WTC11 (cell line): ENCODE measurements around the gene RGS17. TPM values are rescaled to one million over a fixed set of nuclear protein-coding genes. Genes with fewer than 3 reads are reported as not detected.

Experiments used
- ATAC-seq: fragments of 200-7000 bp; cut with Tn5 transposase; 2 replicates; pipeline ENCODE4 v1.10.0; 2021; ENCODE audit warnings: mild to moderate bottlenecking, moderate library complexity
- CTCF ChIA-PET: fragments of 300-600 bp; sonication (Branson Sonifier 250); formaldehyde crosslinking; loops from one replicate; lab custom pipeline; 2021; ENCODE audit warnings: antibody characterized with exemption; lab: Charles Lee
- POLR2A ChIA-PET: fragments of 350-600 bp; sonication (Branson Sonifier 250); formaldehyde crosslinking; loops from one replicate; lab custom pipeline; 2021; ENCODE audit warnings: antibody characterized with exemption; lab: Charles Lee
- DNase-seq: peaks from one replicate; pipeline ENCODE4 v3.0.0; 2021; ENCODE audit warnings: low spot score
- H3K27ac Mint-ChIP-seq: 2 replicates; pipeline ENCODE4 v1.8.0; 2021; ENCODE audit warnings: mixed read lengths
- H3K27me3 Mint-ChIP-seq: 2 replicates; pipeline ENCODE4 v1.8.0; 2021; ENCODE audit warnings: low read depth, mild to moderate bottlenecking, moderate library complexity, mixed read lengths
- H3K36me3 Mint-ChIP-seq: 2 replicates; pipeline ENCODE4 v1.8.0; 2021; ENCODE audit warnings: mixed read lengths
- H3K4me1 Mint-ChIP-seq: 2 replicates; pipeline ENCODE4 v1.8.0; 2022; ENCODE audit warnings: mixed read lengths
- H3K4me3 Mint-ChIP-seq: 2 replicates; pipeline ENCODE4 v1.8.0; 2021; ENCODE audit warnings: mild to moderate bottlenecking, moderate library complexity, mixed read lengths
- H3K9me3 Mint-ChIP-seq: 2 replicates; pipeline ENCODE4 v1.8.0; 2021; ENCODE audit warnings: mixed read lengths
- CREM ChIP-seq: sonication (generic); formaldehyde crosslinking; IDR thresholded peaks from 2 replicates; pipeline ENCODE4 v1.8.1; 2022; ENCODE audit warnings: mild to moderate bottlenecking, missing genetic modification reagents, moderate library complexity
- ELF4 ChIP-seq: sonication (generic); formaldehyde crosslinking; IDR thresholded peaks from 2 replicates; pipeline ENCODE4 v1.8.1; 2022; ENCODE audit warnings: low read depth, mild to moderate bottlenecking, moderate library complexity, missing genetic modification reagents
- ESRRA ChIP-seq: sonication (generic); formaldehyde crosslinking; IDR thresholded peaks from 2 replicates; pipeline ENCODE4 v1.8.1; 2022; ENCODE audit warnings: mild to moderate bottlenecking, missing genetic modification reagents, borderline replicate concordance
- MXD4 ChIP-seq: fragments of 250-450 bp; sonication (Bioruptor Pico); IDR thresholded peaks from 2 replicates; pipeline ENCODE4 v1.8.0; 2021; ENCODE audit warnings: mild to moderate bottlenecking, moderate library complexity, borderline replicate concordance
- MYBL2 ChIP-seq: sonication (generic); formaldehyde crosslinking; IDR thresholded peaks from 2 replicates; pipeline ENCODE4 v1.8.1; 2023; ENCODE audit warnings: mild to moderate bottlenecking, moderate library complexity, missing genetic modification reagents
- NFE2L1 ChIP-seq: sonication (generic); formaldehyde crosslinking; IDR thresholded peaks from 2 replicates; pipeline ENCODE4 v1.8.1; 2023; ENCODE audit warnings: missing genetic modification reagents
- RORB ChIP-seq: fragments of 250-450 bp; sonication (Bioruptor Pico); IDR thresholded peaks from 2 replicates; pipeline ENCODE4 v1.9.0; 2021; ENCODE audit warnings: mild to moderate bottlenecking
- SMAD3 ChIP-seq: sonication (generic); formaldehyde crosslinking; IDR thresholded peaks from 2 replicates; pipeline ENCODE4 v1.8.0; 2022; ENCODE audit warnings: missing genetic modification reagents, mild to moderate bottlenecking, borderline replicate concordance
- total RNA-seq: library from RNA; stranded (reverse); gene quantifications from 3 replicates; pipeline ENCODE4 v1.2.3, GENCODE V29; 2021
- TF ChIP-seq, protein P1 (sequence below): sonication (generic); formaldehyde crosslinking; conservative IDR thresholded peaks from 2 replicates; pipeline ENCODE4 v1.8.1; 2023; ENCODE audit warnings: mild to moderate bottlenecking, low read depth, missing genetic modification reagents, moderate library complexity
- TF ChIP-seq, protein P2 (sequence below): sonication (generic); formaldehyde crosslinking; IDR thresholded peaks from 2 replicates; pipeline ENCODE4 v1.8.1; 2023; ENCODE audit warnings: mild to moderate bottlenecking, missing genetic modification reagents, moderate library complexity
- TF ChIP-seq, protein P3 (sequence below): sonication (generic); formaldehyde crosslinking; IDR thresholded peaks from 2 replicates; pipeline ENCODE4 v1.8.0; 2022; ENCODE audit warnings: missing genetic modification reagents
- TF ChIP-seq, protein P4 (sequence below): fragments of 250-450 bp; sonication (Bioruptor Pico); IDR thresholded peaks from 2 replicates; pipeline ENCODE4 v1.9.0; 2021; ENCODE audit warnings: mild to moderate bottlenecking
- TF ChIP-seq, protein P5 (sequence below): sonication (generic); formaldehyde crosslinking; IDR thresholded peaks from 2 replicates; pipeline ENCODE4 v1.8.1; 2022; ENCODE audit warnings: mild to moderate bottlenecking, missing genetic modification reagents, moderate library complexity, borderline replicate concordance
- TF ChIP-seq, protein P6 (sequence below): sonication (generic); formaldehyde crosslinking; conservative IDR thresholded peaks from 2 replicates; pipeline ENCODE4 v1.8.1; 2022; ENCODE audit warnings: mild to moderate bottlenecking, missing genetic modification reagents
- TF ChIP-seq, protein P7 (sequence below): sonication (generic); formaldehyde crosslinking; IDR thresholded peaks from 2 replicates; pipeline ENCODE4 v1.8.0; 2023; ENCODE audit warnings: mild to moderate bottlenecking, missing genetic modification reagents

RGS17 gene
- total RNA-seq, 1 experiment from 2014 or later = 9.3 TPM

DNA sequence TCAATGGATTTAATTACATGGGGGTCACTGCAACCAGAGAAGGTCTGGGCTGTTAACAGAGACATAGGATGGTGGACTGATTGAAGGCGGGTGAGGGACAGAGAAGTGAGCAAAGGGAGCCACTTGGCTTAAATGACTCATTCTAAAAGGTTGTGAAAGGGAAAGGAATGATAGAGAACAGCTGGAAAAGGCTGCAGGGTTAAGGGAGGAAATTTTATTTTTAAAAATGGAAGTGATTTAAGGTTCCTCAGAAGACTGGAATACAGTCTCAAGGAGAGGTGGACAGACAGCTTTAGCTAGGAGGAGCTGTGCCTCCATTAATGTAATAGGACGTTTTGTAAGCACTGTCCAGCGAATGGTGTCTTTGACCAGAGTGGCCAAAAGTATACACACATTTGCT, 46.7 kb downstream of the RGS17 start:
- ChIA-PET CTCF (no interaction called here), POLR2A (no interaction called here)
- ATAC-seq (no peak), DNase-seq (no peak)
- TF ChIP-seq, protein P1, sequence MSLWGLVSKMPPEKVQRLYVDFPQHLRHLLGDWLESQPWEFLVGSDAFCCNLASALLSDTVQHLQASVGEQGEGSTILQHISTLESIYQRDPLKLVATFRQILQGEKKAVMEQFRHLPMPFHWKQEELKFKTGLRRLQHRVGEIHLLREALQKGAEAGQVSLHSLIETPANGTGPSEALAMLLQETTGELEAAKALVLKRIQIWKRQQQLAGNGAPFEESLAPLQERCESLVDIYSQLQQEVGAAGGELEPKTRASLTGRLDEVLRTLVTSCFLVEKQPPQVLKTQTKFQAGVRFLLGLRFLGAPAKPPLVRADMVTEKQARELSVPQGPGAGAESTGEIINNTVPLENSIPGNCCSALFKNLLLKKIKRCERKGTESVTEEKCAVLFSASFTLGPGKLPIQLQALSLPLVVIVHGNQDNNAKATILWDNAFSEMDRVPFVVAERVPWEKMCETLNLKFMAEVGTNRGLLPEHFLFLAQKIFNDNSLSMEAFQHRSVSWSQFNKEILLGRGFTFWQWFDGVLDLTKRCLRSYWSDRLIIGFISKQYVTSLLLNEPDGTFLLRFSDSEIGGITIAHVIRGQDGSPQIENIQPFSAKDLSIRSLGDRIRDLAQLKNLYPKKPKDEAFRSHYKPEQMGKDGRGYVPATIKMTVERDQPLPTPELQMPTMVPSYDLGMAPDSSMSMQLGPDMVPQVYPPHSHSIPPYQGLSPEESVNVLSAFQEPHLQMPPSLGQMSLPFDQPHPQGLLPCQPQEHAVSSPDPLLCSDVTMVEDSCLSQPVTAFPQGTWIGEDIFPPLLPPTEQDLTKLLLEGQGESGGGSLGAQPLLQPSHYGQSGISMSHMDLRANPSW = no peak
- Mint-ChIP-seq H3K27me3 (no peaks in the 10 kb centered on the region), H3K27ac (no peak overlapping the region), H3K9me3 (no peaks in the 10 kb centered on the region), H3K4me1 (peaks cover 6% of the 10 kb centered on the region; the same call in 1 of the 2 replicates), H3K36me3 (no peaks in the 10 kb centered on the region), H3K4me3 (no peak overlapping the region)

DNA sequence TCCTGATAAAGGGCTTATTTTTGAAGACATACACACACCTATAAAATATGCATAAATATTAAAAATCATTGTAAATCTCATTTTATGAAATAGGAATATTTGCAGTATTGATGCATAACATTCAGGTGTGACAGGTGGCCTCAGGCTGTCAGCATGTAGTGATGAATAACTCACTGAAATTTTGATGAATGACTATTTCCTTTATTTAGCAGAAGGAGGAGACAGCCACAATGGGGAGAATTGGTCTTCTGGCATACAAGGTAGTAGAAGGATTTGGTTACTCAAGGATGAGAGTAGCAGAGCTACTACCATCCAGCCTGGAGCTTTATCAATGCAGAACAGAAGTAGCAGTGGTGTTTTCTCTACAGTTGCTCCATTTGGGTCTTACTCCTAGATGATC, 47.2 kb downstream of the RGS17 start:
- ChIA-PET POLR2A (interaction anchor here (0.5 kb wide), 1 partner anchor 257 kb away, joined by 3 read pairs; no protein-coding TSS in a partner anchor), CTCF (no interaction called here)
- no peaks in the 10 kb centered on the region for H3K36me3 Mint-ChIP-seq
- H3K27me3 Mint-ChIP-seq = no peaks in the 10 kb centered on the region
- no peaks in the 10 kb centered on the region for H3K9me3 Mint-ChIP-seq
- no peak for ATAC-seq
- no peak overlapping the region for H3K4me3 Mint-ChIP-seq
- no peak for DNase-seq
- TF ChIP-seq, protein P2, sequence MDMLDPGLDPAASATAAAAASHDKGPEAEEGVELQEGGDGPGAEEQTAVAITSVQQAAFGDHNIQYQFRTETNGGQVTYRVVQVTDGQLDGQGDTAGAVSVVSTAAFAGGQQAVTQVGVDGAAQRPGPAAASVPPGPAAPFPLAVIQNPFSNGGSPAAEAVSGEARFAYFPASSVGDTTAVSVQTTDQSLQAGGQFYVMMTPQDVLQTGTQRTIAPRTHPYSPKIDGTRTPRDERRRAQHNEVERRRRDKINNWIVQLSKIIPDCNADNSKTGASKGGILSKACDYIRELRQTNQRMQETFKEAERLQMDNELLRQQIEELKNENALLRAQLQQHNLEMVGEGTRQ (CRISPR knock-in tag) = no peak
- no peak for TF ChIP-seq MXD4
- TF ChIP-seq, protein P3, sequence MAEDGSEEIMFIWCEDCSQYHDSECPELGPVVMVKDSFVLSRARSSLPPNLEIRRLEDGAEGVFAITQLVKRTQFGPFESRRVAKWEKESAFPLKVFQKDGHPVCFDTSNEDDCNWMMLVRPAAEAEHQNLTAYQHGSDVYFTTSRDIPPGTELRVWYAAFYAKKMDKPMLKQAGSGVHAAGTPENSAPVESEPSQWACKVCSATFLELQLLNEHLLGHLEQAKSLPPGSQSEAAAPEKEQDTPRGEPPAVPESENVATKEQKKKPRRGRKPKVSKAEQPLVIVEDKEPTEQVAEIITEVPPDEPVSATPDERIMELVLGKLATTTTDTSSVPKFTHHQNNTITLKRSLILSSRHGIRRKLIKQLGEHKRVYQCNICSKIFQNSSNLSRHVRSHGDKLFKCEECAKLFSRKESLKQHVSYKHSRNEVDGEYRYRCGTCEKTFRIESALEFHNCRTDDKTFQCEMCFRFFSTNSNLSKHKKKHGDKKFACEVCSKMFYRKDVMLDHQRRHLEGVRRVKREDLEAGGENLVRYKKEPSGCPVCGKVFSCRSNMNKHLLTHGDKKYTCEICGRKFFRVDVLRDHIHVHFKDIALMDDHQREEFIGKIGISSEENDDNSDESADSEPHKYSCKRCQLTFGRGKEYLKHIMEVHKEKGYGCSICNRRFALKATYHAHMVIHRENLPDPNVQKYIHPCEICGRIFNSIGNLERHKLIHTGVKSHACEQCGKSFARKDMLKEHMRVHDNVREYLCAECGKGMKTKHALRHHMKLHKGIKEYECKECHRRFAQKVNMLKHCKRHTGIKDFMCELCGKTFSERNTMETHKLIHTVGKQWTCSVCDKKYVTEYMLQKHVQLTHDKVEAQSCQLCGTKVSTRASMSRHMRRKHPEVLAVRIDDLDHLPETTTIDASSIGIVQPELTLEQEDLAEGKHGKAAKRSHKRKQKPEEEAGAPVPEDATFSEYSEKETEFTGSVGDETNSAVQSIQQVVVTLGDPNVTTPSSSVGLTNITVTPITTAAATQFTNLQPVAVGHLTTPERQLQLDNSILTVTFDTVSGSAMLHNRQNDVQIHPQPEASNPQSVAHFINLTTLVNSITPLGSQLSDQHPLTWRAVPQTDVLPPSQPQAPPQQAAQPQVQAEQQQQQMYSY (CRISPR knock-in tag) = no peak
- TF ChIP-seq, protein P4, sequence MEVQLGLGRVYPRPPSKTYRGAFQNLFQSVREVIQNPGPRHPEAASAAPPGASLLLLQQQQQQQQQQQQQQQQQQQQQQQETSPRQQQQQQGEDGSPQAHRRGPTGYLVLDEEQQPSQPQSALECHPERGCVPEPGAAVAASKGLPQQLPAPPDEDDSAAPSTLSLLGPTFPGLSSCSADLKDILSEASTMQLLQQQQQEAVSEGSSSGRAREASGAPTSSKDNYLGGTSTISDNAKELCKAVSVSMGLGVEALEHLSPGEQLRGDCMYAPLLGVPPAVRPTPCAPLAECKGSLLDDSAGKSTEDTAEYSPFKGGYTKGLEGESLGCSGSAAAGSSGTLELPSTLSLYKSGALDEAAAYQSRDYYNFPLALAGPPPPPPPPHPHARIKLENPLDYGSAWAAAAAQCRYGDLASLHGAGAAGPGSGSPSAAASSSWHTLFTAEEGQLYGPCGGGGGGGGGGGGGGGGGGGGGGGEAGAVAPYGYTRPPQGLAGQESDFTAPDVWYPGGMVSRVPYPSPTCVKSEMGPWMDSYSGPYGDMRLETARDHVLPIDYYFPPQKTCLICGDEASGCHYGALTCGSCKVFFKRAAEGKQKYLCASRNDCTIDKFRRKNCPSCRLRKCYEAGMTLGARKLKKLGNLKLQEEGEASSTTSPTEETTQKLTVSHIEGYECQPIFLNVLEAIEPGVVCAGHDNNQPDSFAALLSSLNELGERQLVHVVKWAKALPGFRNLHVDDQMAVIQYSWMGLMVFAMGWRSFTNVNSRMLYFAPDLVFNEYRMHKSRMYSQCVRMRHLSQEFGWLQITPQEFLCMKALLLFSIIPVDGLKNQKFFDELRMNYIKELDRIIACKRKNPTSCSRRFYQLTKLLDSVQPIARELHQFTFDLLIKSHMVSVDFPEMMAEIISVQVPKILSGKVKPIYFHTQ = no peak
- TF ChIP-seq SMAD3 = no peak
- TF ChIP-seq, protein P5, sequence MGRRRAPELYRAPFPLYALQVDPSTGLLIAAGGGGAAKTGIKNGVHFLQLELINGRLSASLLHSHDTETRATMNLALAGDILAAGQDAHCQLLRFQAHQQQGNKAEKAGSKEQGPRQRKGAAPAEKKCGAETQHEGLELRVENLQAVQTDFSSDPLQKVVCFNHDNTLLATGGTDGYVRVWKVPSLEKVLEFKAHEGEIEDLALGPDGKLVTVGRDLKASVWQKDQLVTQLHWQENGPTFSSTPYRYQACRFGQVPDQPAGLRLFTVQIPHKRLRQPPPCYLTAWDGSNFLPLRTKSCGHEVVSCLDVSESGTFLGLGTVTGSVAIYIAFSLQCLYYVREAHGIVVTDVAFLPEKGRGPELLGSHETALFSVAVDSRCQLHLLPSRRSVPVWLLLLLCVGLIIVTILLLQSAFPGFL (CRISPR knock-in tag) = no peak
- TF ChIP-seq, protein P6, sequence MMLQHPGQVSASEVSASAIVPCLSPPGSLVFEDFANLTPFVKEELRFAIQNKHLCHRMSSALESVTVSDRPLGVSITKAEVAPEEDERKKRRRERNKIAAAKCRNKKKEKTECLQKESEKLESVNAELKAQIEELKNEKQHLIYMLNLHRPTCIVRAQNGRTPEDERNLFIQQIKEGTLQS (CRISPR knock-in tag) = no peak
- no peak for TF ChIP-seq CREM (CRISPR knock-in tag)
- TF ChIP-seq, protein P7, sequence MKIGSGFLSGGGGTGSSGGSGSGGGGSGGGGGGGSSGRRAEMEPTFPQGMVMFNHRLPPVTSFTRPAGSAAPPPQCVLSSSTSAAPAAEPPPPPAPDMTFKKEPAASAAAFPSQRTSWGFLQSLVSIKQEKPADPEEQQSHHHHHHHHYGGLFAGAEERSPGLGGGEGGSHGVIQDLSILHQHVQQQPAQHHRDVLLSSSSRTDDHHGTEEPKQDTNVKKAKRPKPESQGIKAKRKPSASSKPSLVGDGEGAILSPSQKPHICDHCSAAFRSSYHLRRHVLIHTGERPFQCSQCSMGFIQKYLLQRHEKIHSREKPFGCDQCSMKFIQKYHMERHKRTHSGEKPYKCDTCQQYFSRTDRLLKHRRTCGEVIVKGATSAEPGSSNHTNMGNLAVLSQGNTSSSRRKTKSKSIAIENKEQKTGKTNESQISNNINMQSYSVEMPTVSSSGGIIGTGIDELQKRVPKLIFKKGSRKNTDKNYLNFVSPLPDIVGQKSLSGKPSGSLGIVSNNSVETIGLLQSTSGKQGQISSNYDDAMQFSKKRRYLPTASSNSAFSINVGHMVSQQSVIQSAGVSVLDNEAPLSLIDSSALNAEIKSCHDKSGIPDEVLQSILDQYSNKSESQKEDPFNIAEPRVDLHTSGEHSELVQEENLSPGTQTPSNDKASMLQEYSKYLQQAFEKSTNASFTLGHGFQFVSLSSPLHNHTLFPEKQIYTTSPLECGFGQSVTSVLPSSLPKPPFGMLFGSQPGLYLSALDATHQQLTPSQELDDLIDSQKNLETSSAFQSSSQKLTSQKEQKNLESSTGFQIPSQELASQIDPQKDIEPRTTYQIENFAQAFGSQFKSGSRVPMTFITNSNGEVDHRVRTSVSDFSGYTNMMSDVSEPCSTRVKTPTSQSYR = no peak
- TF ChIP-seq ELF4 (CRISPR knock-in tag) = no peak
- no peak for TF ChIP-seq ESRRA
- TF ChIP-seq NFE2L1 = no peak
- no peak for TF ChIP-seq RORB (CRISPR knock-in tag)
- no peak for TF ChIP-seq MYBL2 (CRISPR knock-in tag)
- peaks cover 6% of the 10 kb centered on the region; the same call in 1 of the 2 replicates for H3K4me1 Mint-ChIP-seq
- H3K27ac Mint-ChIP-seq = no peak overlapping the region
